SHP77 (cell line): ENCODE measurements around the gene TGM2.

Source experiments
- DNase-seq, 2 experiments: peaks; one replicate each; lab custom pipeline; 2025; lab: John Stamatoyannopoulos, UW

Gene TGM2

DNA sequence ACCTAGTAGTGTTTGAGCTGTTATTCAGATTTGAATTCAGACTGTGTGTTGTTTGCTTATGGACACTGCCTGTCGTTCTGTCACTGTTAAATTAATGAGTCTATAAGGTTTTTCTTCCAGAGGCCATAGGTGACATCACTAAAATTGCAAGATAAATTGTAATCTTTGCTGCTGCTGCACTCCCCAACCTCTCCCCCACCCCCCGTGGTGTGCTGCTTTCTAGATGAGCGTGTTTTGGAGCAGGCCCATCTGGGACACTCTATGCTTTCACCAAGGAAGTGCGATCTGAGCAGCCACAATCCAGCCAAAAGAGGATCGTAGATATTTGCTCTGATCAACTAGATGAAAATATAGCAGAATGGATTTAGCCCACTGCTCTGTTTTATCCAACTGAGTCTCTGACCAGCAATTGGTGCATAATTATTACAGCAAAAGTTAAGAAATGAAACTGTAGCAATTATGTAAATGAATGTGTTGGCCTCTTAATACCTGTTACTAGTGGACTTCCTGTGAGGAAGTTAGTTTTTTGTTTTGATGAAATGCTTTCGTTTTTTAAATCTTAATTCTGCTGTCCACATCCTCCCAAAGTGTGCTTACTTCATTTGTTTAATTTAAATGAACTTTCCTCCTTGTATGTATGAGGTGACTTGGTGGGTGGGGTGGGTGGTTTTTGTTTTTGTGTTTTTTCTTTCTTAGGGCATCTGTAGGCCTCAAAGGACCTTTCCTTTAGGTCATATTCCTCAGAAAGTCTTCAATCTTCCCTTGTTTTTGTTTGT, 73.4 kb downstream of the TGM2 start:
- no peak for DNase-seq

DNA sequence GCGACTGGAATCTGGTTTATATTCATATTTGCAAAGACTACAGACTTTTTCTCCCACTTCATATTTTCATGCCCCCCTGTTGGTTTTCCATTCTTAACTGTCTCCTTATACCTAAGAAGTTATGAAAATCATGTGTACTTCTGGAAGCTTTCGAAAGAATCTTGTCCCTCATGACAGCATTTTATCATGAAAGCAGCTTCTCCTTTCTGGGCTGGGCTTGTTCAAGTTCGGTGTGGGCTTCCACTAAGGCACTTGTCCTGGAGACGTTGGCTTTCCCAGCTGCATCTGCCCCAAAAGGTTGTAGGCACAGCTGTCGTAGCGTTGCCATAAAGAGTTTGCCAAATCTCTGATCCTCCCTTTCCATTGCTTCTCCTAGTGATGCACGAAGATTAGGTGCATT, 75.0 kb downstream of the TGM2 start:
- DNase-seq: no peak

DNA sequence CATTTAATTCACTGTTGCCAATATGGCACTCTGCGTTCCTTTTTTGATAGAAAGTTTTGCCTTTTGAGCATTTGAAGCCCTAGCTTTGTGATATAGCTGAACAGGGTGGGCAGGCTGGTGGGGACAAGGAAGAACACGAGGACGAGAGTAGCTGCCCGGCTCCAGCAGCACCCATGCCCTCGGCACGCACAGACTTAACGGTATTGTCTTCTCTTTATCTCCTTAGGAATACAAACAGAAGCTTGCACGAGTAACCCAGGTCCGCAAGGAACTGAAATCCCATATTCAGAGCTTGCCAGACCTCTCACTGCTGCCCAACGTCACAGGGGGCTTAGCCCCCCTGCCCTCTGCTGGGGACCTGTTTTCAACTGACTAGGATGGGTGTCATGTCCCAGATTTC, 75.6 kb downstream of the TGM2 start:
- no peak for DNase-seq

GRCh38 chr20:38085026-38085425, 80.0 kb downstream of the TGM2 start:
- no peak for DNase-seq

DNA sequence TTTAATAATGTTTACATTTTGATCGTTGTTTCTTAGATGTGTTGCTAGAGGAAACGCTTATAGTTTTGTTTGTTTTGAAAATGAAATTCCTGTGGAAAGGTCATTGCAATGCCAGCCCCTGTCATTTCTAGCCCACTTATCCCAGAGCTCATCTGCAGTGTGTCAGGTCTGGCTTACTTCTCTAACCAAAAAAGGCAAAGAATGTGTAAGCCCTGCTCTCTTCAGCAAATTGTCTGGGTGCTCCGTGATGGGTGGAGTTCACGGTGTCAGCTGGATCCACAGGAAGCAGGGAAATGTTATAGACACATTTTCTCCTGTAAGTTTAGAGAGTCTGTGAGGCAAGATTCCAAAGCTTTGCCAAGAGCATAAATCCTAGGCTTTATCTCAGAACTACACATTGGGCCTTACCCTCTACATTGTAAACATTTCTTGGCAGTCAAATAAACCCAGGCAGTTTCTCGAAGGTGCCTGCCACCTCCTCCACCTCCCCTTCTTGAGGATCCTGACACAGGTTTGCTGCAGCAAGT, 80.6 kb downstream of the TGM2 start:
- DNase-seq: no peak

DNA sequence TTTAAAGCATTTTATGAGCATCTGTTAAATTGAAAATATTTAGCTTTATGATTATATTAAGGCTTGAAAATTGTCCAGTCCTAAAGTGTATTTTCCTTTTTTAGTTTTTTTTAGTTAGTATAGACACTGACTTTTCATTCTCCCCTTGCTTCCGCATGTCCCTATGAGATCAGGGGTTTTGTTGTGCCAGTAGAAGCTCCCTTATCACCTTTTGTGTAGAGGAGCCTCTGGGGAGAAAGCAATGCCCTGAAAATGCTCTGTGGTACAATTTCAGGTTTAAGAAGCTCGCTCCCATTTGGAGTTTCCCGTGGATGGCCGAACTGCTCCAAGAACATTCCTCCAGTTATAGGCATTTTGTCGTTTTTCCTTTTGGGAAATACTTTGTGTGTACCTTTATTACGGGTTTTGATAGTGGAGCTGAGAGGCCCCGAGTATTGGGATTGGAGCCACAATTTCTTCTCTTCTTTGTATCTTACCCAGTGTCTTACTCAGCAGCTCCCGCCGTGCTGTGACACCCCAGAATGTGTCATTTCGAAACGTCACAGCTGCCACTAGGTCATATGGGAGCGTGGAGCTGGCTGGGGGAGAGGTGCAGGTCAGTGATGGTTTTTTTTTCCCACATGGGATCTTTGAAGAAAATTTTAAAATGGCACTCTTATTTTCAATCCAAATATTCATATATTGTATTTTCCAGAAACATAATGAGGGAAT, 81.6 kb downstream of the TGM2 start:
- no peak for DNase-seq

DNA sequence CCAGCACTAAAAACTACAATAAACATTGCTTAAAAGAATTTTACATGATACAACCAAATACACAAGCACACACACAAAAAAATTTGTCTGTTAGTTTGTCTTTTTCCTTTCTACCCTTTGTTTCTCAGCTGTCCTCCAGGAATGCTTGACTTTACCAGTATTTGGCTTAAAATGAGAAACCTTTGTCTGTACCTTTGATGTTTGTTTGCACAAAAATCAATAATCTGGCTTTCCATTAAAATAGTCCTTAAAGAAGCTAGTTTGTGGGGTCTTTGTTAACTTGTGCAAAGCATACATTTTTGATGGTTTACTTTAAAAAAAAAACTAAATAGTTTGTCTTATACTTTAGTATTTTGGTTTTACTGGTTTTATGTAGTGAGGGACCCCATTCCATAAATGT, 82.2 kb downstream of the TGM2 start:
- DNase-seq: no peak

- no peak for DNase-seq
Measured at GRCh38 chr20:38081575-38081974, 83.5 kb downstream of the TGM2 start.

DNA sequence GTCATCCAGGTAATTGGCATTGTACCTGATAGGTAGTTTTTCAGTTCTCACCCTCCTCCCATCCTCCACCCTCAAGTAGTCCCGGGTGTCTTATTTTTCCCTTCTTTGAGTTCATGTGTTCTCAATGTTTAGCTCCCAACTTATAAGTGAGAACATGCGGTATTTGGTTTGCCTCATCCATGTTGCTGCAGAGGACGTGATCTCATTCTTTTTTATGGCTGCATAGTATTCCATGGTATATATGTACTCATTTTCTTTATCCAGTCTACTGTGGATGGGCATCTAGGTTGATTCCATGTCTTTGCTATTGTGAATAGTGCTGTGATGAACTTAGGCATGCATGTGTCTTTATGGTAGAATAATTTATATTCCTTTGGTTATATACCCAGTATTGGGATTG, 85.7 kb downstream of the TGM2 start:
- no peak for DNase-seq

DNA sequence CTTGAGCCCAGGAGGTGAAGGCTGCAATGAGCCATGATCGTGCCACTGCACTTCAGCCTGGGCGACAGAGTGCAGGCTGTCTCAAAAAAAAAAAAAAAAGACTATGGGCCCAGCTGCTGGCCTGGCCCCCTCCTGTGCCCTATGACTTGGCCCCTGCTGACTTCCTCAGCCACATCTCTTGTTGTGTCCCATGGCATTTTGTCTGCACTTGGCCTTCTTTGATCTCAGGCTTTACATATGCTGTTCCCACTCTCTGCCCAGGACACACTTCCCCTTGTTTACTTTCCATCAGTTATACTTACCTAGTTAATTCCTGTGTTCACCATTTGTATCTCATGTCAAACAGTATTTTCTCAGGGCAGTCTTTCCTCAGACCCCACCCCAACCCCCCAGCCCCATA, 87.0 kb downstream of the TGM2 start:
- DNase-seq: no peak
